Astrocyte of the cerebellum (primary cell): Measurements from ENCODE around the gene FCER2.

Source experiments
- DNase-seq: peaks from one replicate; pipeline ENCODE4 v3.0.0-alpha.2; 2011; ENCODE audit warnings: low read depth
- H3K4me3 ChIP-seq: 2 replicates; pipeline ENCODE4 v1.5.1; 2011; ENCODE audit warnings: mild to moderate bottlenecking, low read depth, low read length, moderate library complexity
- CTCF ChIP-seq: IDR thresholded peaks from 2 replicates; pipeline ENCODE4 v1.5.1; 2012; ENCODE audit warnings: low read length, low read depth, moderate library complexity, mild to moderate bottlenecking; ENCODE audit errors: missing control alignments
- in situ Hi-C: cut with HindIII; loops from 2 replicates; pipeline ENCODE4 v1.10.0; 2017; ENCODE audit warnings: low sequenced_read_pairs

FCER2 gene

GRCh38 chr19:7694499-7694898, 7.4 kb downstream of the FCER2 start:
- in situ Hi-C loops: no loop called here
- DNase-seq: no peak
- H3K4me3 ChIP-seq: no peak overlapping the region
- TF ChIP-seq CTCF: no peak

DNA sequence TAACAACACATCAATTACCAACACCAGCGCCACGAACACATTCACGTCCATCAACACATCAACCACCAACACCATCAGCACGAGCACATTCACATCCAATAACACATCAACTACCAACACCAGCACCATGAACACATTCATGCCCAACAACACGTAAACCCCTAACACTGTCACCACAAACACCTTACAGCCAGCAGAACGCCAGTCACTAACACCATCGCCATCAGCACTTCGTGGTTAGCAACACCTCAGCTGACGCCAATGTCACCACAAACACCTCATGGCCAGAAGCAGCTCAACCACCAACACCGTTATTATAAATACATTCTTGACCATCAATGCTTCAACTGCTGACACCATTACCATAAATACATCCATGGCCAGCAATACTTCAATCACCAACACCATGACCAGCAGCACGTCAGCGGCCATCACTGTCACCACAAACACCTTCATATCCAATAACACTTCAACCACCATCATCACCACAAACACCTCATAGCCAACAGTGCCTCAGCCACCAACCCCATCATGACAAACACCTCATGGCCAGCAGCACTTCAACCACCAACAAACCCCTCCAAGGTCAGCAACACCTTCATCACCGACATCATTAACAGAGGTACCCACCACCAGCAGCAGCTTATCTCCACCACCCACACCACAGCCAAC, 9.4 kb downstream of the FCER2 start:
- TF ChIP-seq CTCF: no peak
- no peak for DNase-seq
- in situ Hi-C loops: no loop called here
- H3K4me3 ChIP-seq: no peak overlapping the region

- no peak for TF ChIP-seq CTCF
- in situ Hi-C loops: no loop called here
- DNase-seq: no peak
- no peak overlapping the region for H3K4me3 ChIP-seq
Measured at GRCh38 chr19:7691497-7691896, 10.4 kb downstream of the FCER2 start.

- TF ChIP-seq CTCF: no peak
- in situ Hi-C loops: no loop called here
- DNase-seq: no peak
- H3K4me3 ChIP-seq: no peak overlapping the region
Measured at GRCh38 chr19:7690779-7691258, 11.1 kb downstream of the FCER2 start.

DNA sequence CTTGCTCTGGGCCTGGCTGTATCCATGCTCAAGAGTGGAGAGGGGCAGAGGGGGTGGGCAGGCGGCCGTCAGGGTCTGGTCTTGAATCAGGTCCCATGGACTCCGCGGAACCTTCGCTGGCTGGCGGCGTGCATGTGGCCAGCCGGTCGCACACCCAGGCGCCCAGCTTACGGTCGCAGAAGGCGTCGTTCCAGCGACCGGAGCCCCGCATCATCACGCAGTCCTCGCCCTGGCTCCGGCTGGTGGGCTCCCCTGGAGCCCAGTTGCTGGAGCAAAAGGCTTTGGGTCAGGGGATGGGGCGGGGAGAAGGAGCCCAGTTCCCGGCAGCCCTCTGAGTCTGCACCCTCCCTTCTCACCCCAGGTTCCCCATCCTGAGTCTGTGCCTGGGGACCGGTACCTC, 12.8 kb downstream of the FCER2 start:
- TF ChIP-seq CTCF: no peak
- in situ Hi-C loops: no loop called here
- no peak for DNase-seq
- H3K4me3 ChIP-seq: no peak overlapping the region

DNA sequence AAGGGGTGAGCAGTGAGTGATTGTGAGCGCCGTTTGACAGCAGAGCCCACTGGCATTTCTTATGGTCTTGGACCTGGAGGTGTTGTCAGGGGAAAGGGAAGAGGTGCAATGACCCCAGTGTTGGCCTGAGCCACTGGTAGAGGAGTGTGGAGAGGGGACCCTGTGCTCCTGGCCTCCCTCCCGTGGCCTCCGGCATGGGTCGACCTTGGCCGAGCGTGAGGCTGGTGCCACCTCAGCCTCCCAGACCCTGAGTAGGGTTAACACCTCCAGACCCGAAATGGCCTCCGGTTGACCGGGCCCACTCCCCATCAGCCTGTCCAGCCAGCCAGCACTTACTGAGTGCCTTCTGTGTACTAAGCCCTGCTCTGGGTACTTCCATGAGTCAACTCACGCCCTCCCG, 14.8 kb downstream of the FCER2 start:
- no peak overlapping the region for H3K4me3 ChIP-seq
- DNase-seq: no peak
- in situ Hi-C loops: no loop called here
- TF ChIP-seq CTCF: no peak
